Amygdala (tissue), 56 donors: ENCODE measurements around the gene FBXO11.
"Not testable (repeated sequence)": the region's sequence is repeated elsewhere in the genome, so short reads cannot be mapped to it uniquely, and the experiment has no call there.

Source experiments
- DNase-seq, 56 donors: peaks; one replicate each; lab custom pipeline; 2025; lab: John Stamatoyannopoulos, UW

FBXO11 gene

GRCh38 chr2:47906157-47907038 is at the start of gene FBXO11:
Gene FBXO11, minus strand, starts transcription at chr2:47906498. Its CDS starts 778 bp downstream, at chr2:47905720.
- peak; percentile 63 to 98 (median 94) for DNase-seq

- no peak for DNase-seq
Observed at GRCh38 chr2:47950340-47951301, 44.3 kb upstream of the FBXO11 start.

GRCh38 chr2:47946593-47946992 is 40.3 kb upstream of the FBXO11 start:
- DNase-seq, result no peak

- no peak for DNase-seq
Observed at GRCh38 chr2:47945046-47945781, 38.9 kb upstream of the FBXO11 start.

- DNase-seq, result no peak
Observed at GRCh38 chr2:47941936-47942335, 35.6 kb upstream of the FBXO11 start.

GRCh38 chr2:47937677-47938076 is 31.4 kb upstream of the FBXO11 start:
- no peak for DNase-seq

GRCh38 chr2:47935071-47935470 is 28.8 kb upstream of the FBXO11 start:
- DNase-seq, result no peak

- no peak for DNase-seq
Observed at GRCh38 chr2:47918043-47918442, 11.7 kb upstream of the FBXO11 start.

- DNase-seq, result no peak
Observed at GRCh38 chr2:47917276-47917961, 11.1 kb upstream of the FBXO11 start.

GRCh38 chr2:47916412-47916811 is 10.1 kb upstream of the FBXO11 start:
- DNase-seq, result no peak

- not testable (repeated sequence) for DNase-seq
Observed at GRCh38 chr2:47910662-47911061, 4.4 kb upstream of the FBXO11 start.

GRCh38 chr2:47908682-47909081 is 2.4 kb upstream of the FBXO11 start:
- DNase-seq, result no peak

GRCh38 chr2:47907039-47907781 is 912 bp upstream of the FBXO11 start:
- peak in 2 of 56 donors; percentile 1 to 86 for DNase-seq

- peak in 45 of 56 donors; percentile 34 to 84 (median 68) for DNase-seq
Observed at GRCh38 chr2:47905386-47906156, 727 bp downstream of the FBXO11 start.

- DNase-seq, result peak in 1 of 56 donors; percentile 21
Observed at GRCh38 chr2:47903781-47904490, 2.4 kb downstream of the FBXO11 start.

- DNase-seq, result not testable (repeated sequence)
Observed at GRCh38 chr2:47901892-47902291, 4.4 kb downstream of the FBXO11 start.

GRCh38 chr2:47900857-47901256 is 5.4 kb downstream of the FBXO11 start:
- no peak for DNase-seq
